ENCODE measurements around the gene BMERB1.

BMERB1 gene

DNA sequence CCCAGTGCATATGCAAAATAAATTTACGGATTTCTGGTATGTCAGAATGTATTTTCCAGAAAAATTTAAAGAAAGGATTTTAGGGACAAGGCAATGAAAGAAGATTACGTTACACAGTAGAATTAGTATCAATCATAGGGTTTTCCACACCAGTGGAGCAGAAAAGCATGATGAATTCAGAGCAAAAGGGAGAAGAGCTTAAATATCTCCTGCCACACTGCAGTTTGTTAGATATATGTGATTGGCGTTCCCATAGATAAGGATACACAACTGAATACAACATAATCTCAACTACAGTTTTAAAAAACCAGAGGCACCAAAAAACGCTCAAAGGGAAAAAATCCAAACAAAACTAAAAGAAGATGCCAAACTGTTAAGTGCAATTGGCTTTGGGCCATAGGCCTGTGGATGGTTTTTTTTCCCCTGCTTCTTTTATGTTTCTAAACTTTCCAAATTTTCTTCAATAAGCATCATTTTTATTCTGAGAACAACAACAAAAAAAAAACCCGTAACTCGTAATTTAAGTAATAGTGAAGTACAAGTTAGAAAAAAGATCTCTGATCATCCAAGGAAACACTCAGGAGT, 186.3 kb downstream of the BMERB1 start:
- DNase-seq: no peak

- no peak for DNase-seq
Observed at GRCh38 chr16:15621456-15621855, 187.1 kb downstream of the BMERB1 start.

- no peak for DNase-seq
Observed at GRCh38 chr16:15621889-15622288, 187.5 kb downstream of the BMERB1 start.

DNA sequence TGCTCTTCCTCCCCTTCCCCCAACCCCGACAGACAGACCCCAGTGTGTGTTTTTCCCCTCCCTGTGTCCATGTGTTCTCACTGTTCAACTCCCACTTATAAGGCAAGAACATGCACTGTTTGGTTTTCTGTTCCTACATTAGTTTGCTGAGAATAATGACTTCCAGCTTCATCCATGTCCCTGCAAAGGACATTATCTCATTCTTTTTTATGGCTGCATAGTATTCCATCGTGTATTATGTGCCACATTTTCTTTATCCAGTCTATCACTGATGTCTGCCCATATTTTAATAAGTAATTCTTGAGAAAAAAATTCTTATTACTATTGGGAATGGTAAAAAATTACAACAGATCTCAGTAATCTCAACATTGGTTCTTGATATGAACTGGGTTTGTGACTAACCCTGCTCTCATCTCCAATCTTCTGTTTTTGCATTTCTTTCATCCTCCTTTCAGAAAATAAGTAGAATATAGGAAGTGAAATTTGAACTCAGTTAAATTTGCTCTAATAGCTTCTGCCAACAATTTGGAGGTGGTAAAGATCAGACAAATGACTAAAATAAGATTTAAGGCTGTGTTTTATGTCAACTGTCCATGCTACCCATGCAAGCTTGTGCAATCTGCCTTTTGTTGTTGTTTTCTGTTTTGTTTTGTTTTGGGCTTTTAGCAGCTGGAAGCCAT, 197.5 kb downstream of the BMERB1 start:
- no peak for DNase-seq

- no peak for DNase-seq
Observed at GRCh38 chr16:15635926-15636325, 201.5 kb downstream of the BMERB1 start.

DNA sequence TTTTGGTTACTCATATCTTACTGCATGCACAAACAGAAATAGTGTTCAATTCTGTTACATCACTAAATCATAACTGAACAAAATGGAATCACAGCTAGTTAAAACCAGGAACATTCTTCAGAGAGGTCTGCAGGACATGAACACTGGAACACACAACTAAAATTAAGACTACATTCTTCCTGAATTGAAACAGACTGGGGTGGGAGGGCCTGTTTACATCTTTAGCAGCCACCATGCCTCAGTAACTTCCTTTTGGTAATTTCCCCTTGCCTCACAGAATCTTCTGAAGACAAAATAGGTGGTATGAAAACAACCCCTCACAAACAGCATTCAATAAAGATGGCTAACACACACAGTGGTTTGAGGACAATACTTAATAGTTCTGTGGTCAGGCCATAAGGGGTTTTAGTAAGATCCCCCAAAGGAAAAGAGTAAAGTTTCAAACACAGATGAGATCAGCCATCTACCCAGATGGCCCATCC, 202.0 kb downstream of the BMERB1 start:
- DNase-seq: no peak
